Measurements from ENCODE around the gene MAPRE3.
"Not testable (repeated sequence)": the region's sequence is repeated elsewhere in the genome, so short reads cannot be mapped to it uniquely, and the experiment has no call there.

The MAPRE3 gene

DNA sequence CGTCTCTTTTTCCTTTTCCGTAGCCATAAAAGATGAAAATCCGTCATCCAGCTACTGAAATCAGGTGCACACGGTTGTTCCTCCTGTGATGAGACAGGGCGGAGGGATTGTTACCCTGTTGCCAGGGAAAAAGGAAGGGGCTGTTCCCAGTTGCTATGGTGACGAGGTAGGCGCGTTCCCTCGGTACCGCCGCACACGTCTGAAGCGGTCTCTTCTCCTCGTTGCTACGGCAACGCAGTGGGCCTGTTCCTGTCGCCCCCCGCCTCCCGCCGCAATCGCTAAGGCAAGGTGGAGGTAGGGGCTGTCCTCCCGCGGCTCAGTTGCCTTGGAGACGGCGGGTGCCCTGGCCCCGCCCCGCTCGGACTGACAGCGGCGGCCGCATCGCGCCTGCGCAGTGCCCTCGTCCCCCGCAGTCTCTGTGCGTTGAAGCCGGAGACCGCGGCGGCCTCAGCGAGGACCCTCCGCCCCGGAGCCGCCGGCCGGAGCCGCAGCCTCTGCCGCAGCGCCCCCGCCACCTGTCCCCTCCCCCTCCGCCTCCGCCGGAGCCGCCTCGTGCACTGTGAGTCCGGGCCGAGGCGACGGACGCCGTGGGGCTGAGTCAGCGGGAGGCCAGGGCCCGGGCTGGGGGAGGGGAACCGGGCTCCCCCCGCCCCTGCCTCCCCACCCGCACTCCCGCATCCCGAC, at the start of gene MAPRE3:
Gene MAPRE3 (plus strand): TSS at position 394 of the 684 bp plus-strand sequence. CDS start 51,582 bp downstream, outside the sequence.
- peak; percentile 70 for DNase-seq

DNA sequence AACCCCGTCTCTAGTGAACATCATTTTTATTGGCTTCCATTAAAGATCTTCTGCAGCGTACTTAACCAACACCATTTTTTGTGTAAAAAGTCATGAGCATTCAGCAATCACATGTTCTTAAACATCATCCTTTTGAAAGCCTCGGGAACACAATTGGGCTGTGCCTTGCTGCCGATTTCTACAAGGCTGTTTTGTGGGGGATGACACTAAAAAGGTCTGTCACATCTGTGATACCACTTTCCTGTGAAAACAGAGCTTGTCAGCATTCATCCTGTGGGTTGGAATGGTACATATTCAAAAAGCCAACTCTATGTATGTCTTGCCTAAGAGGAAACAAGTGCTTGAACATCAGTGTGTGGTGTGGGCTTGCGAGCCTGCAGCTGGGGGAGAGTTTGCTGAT, 49.1 kb upstream of the MAPRE3 start:
- no peak for DNase-seq

DNA sequence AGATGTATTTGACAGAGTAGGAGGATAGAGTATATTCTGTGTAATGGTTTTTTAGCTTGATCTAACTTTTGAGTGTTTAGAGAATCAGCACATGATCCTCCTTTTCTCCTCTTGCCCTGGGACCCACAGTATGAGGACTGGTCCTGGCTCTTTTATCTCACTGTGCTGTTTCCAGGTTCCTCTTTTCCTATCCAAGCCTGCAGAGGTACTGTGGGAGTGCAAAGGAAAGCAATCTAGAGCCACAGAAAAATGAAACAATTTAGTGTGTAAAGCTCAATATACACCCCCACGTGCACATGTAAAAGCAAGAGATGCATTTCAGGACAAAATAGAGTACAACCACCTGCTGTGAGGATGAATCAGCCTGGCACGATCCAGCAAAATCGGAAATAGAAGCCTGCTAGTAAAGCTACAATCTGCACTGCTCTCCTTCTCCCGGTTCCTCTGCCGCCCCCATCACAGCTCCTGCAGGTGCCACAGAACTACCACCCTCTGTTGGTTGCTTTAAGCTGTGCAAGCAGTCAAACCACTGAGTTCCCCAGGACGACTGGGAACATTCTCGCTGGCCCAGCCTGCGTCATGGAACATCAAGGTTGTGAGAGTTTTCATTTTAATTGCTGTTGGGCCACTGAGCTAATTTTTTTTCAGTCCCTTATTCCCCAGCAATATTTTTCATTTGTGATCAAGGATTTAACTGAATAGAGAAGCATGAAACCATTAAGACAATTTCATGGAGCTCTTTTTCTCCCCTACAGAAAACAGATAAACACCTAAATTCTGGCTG, 47.8 kb upstream of the MAPRE3 start:
- DNase-seq = peak; percentile 32

DNA sequence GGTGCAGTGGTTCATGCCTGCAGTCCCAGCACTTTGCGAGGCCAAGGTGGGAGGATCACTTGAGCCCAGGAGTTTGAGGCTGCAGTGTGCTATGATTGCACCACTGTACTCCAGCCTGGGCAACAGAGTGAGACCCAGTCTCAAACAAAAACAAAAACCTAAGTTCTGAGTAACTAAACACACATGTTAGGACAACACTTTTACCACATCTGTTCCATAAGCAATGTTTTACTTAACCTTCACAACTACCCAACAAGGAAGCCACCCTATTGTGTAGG, 47.3 kb upstream of the MAPRE3 start:
- DNase-seq = not testable (repeated sequence)

DNA sequence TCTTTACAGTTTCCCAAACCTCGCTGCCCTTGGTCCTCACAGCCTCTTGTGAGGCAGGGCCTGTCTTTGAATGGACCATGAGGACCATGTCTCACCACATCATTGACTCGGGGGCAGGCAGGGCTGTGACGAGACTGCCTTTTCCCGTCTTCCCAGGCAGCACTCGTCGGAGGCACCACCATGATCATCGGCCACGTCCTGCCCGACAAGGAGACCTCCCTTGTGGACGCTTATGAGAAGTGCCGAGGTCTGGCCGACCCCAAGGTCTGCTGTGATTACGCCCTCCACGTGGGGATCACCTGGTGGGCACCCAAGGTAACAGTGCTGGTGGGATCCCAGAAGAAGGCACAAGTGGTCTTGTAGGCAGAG, 45.7 kb upstream of the MAPRE3 start:
- no peak for DNase-seq

DNA sequence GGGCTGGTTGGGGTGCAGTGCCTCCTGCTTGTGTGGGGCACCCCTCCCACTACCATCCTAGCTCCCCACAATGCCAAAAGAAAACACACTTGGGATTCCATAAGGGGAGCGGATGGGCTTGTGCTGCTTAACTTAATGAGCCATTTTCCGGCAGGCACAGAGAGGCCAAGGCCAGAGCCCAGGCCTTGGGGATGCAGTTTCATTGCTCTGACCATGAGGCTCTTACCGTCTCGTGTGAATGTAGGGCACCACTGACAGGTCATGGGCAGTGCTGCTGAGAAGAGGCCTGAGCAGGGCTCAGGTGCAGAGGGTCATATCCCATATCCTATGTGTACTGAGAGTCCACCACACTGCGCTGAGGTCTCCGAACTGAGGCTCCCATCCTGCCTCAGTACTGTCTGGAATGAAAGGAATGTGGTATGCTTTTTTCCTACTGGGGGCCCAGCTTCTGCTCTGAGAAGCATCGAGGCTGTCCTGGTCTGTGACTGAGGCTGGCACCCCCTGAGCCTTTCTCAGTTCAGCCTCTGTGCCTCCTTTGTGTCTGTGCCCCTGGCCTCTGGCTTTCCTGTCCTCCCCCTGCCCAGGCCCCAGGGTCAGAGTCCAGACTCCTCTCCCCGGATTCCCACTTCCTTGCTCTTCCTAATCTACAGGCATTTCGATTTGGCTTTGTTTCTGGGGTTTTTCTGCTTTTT, 45.2 kb upstream of the MAPRE3 start:
- DNase-seq = no peak

DNA sequence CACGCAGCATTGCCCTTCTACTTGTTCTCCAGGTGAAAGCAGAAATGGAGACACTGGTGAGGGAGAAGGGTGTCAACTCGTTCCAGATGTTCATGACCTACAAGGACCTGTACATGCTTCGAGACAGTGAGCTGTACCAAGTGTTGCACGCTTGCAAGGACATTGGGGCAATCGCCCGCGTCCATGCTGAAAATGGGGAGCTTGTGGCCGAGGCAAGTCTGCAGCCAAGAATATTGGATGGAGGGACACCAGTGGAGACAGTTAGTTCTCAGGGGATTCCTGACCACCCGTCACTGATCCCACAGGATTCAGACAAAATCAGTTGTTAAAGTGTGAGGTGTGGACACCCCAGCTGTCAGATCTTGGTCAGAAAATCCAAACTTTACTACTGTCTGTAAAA, 43.2 kb upstream of the MAPRE3 start:
- no peak for DNase-seq

DNA sequence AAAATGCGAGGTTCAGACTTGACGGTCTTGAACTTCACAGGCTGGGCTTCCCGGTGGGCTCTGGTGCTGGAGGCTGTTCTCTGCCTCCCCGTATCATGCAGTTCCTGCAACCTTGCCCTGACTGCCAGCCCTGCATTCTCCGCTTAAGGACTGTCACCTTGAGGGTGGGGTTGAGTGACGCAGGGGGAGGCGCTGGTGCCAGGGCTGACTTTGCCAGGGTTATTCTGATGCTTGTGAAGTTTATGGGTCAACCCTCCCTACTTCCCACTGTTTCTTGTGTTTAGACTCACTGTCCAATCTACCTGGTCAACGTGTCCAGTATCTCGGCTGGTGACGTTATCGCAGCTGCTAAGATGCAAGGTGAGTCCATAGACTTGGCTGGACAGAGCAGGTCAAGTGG, 37.5 kb upstream of the MAPRE3 start:
- DNase-seq = no peak

DNA sequence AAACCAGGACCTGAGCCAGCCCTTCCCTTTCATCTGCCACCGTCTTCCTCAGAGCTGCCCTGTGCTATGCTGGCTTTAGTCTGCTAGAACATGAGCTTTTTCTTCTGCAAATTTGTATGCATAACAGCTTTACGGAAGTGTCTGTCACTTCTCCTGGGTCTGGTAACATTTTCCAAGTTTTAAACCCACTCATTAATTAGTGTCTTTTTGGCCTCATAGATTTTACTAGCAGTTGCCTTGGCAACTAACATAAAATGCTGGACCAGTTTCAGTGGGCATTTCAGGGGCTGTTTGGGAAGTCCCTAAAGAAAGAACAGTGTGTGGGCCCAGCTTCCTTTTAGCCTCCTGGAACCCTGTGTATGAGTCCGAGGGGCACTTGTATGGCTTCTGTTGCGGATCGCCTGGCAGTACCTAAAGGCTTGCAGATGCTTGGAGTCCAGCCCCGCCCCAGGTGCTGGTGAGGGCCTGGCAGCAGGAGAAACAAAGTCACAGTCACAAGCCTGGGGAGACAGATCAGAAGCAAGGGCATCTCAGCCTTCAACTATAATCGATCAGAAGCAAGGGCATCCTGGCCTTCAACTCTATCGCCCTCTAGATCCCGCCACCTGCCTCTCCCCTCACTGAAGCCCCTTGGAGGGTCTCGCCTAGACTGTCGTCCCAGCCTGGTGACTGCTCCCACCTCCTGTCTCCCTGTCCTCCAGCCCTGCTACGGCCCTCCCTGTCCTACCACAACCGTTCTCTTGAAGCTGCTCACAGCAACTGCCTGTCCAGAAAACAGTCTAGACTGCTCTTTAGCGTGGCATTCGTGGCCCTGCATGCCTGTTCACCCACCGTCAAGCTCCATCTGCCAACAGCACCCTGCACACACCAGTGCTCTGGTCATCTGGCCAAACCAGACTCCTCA, 36.8 kb upstream of the MAPRE3 start:
- no peak for DNase-seq

DNA sequence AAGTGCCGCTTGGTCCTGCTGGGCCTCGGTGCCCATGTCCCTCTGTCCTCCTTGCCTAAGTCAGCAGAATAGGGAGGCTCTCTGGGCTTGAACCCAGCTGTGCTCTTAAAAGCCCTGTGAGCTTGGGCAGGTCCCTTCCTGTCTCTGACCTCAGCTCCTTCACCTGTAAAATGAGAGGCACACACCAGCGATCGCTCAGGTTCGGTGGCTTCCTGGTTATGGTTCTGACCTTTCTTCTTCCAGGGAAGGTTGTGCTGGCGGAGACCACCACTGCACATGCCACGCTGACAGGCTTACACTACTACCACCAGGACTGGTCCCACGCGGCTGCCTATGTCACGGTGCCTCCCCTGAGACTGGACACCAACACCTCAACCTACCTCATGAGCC, 36.1 kb upstream of the MAPRE3 start:
- no peak for DNase-seq

DNA sequence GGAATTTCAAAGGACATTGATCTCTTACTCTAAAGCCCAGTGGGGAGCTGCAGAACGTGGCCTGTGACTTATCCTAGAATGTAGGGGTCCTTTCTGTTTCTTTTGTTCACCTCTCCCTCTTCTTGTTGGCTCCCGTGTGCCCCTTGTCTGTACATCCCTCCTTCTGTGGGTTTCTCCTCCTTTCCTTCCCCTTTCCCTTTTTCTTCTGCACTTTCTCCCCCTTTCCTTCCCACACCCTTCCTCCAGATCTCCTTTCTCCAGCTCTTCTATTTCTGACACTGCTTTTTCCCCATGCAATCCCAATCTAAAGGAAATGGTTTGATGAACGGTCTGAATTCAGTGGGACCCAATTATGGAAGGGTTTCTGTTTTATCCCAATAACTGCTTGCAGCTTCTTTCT, 35.5 kb upstream of the MAPRE3 start:
- DNase-seq = no peak

DNA sequence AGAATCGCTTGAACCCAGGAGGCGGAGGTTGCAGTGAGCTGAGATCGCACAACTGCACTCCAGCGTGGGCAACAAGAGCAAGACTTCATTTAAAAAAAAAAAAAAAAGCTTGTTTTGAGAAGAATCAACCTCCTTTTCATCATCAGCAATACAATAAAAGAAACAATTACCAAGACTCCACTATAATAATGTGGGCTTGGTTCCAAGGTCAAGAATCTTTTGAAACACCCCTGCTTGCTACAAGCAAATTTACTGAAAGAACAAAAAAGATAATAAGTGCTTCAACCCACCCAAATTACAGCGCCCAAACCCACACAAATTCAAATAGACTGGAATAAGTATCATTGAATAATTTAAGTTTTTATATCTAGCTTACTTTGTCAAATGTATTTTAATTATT, 33.6 kb upstream of the MAPRE3 start:
- DNase-seq = no peak

DNA sequence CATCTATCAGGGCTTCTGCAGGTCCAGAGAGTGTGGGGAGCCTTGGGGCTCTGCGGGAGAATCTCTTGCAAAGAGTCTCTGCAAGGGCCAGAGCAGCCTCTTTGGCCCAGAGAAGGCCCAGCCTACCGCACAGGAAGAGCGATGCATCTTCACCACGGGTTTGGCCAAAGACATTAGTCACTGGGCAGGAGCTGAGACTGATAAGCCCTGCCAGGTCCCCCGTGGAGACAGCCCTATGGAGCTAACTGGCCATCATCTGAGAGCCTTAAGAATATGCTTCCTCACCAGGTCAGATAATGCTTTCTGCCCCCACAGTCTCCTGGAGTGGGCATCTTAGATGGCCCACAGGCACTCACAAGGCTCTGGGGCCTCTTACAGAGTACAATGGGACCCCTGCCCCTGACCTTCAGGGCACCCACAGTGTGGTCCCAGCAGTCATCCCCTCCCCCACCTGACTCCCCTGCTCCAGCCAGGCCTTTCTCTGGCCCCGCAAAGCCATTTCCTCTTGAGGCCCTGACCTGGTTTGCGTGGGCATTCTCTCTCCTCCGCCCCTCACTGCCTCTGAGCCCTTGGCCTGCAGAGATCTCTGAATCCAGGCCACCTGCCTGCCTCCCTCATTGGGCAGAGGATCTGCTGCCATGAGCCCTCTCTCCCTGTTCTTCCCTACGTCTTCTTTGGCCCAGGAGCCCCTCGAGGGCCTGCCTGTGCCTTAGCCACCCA, 31.9 kb upstream of the MAPRE3 start:
- no peak for DNase-seq

DNA sequence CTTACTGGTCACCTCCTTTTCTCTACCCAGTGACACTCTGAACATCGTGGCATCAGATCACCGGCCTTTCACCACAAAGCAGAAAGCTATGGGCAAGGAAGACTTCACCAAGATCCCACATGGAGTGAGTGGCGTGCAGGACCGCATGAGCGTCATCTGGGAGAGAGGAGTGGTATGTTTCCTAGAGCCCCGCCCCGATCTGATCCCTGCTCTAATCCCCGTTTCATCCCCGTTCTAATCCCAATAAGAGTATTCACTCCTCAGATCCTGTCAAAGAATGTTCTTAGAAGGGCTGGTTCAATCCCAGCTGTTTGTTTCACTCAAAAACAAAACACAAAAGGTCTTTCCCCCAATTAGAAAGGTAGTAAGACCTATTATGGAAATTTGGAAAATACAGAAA, 30.4 kb upstream of the MAPRE3 start:
- DNase-seq = no peak

DNA sequence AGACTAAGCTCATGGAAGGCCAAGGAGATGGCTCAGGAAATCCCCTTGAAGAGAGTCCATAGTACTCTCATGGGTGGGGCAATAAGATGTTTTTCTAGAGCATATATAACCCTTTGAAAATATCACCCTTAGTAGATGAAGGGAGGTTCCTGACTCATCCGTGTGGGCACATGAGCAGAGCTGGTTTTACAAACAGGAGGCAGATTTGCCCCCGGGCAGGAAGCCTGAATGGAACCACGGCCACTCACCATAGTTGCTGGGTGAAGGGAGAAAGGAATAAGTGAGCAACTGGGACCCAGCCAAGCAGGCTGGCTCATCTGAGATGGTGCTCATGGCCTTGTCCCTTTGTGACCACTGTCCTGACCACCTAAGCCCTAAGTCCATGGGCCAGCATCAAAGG, 29.0 kb upstream of the MAPRE3 start:
- DNase-seq = no peak

DNA sequence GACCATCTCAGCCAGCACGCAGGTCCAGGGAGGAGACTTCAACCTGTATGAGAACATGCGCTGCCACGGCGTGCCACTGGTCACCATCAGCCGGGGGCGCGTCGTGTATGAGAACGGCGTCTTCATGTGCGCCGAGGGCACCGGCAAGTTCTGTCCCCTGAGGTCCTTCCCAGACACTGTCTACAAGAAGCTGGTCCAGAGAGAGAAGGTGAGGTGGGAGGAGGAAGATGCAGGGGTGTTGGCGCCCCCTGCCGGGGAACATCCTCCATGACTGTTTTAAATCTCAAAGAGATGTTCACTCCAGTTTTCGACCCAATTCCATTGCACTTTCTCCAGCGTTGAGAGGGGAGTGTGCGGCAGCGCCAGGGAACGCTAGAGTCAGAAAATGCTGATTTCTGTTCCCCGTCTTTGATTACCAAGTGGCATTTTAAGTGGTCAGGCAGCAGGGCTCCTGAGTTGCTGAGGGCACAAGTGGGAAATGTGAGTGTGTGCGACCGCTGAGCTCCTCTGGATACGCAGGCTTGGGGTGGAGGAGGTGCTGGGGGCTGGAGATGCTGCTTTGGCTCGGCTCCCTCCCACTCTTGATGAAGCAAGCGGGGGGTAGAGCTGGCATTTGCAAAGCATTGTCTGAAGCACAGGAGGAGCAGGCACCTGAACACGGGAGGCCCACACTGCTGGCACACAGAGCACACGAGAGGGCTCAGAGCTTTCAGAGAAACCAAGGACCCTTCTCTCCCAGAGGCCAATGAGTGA, 27.7 kb upstream of the MAPRE3 start:
- DNase-seq = no peak

DNA sequence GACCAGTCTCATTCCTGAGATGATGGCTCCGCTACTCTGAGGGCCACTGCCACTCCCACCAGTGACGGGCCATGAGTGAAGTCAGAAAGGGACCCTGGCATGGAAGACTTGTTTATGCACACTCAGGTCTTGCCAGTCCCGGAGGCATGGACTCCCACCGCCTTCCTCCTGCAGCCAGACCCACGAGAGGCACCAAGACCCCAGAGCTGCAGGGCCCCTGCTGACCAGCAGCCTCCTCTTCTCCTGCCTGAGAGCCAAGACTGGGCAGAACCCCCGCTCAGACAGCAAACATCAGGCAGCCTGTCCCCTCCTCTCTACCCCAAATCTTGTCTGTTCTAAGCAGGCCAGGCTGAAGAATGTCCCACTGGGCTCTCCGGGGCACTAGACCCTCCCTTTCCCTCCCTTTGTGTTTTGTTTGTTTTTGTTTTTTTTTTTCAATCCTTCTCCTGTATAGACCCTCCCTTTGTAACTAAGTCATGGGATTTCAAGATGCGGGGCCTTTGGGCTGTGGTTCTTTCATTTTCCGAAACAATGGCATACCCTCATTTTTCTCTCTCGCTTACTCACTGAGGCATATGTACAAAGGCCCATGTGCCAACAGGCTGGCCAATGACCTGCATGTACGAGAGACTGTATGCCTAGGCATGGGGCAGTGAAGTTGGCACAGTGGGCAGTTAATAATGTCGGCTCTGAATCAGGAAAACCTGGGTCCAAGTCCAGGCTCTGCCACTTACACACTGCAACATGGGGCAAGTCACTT, 24.3 kb upstream of the MAPRE3 start:
- DNase-seq = no peak

DNA sequence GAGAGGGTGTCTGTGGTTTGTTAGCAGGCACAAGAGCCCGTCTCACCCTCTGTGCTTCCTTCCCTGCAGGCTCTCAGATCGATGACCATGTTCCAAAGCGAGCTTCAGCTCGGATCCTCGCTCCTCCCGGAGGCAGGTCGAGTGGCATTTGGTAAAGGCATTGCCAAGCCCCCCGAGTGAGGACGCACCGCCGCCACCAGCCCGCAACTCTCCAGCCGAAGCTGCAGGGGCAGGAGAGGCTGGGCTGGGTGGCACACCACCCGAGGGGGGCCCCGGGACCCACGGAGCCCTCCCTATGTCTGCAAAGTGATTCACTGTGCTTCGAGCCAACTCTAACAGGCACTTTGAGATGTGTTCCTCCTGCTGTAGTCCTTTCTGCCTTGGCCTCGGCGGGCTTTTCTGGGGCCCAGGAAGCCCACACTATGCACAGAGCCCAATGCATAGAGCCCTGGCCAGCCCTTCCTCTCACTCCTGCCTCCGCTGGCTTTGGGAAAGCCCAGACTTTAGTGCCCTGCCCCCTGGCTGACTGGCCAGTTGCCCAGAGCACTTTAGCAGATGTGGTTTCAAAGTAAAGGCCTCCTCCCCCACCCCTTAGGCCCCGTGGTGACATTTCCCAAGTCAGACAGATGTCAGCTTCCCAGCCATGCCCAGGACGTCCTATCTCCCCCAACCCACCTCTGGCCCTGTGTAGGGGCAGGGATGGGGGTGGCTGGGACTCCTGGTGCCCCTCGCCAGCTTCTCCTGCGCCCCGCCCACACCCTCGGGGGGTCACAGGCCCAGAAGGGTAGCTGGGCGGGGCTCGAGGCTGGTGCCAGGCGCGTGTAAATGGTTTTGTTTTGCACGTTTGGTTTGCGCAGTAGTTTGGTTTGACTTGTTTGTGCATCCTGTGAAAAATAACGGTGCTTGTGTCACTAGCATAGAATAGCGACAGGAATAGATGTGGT, 23.3 kb upstream of the MAPRE3 start:
- peak; percentile 61 for DNase-seq

DNA sequence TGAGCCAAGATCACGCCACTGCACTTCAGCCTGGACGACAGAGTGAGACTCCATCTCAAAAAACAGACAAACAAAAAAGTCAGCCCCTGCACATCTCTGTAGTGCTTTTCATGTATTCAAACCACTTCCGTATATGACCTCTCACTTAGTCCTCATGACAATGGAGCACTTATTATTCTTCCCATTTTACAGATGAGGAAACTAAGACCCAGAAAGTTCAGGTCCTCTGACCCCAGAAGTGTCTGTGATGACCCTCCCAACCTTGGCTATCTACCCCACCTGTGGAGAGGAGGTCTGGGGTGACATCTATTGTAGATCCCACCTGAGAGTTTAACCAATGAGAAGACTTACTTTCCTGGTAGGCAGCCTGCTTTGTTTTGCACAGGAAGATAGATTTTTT, 21.6 kb upstream of the MAPRE3 start:
- DNase-seq = no peak

DNA sequence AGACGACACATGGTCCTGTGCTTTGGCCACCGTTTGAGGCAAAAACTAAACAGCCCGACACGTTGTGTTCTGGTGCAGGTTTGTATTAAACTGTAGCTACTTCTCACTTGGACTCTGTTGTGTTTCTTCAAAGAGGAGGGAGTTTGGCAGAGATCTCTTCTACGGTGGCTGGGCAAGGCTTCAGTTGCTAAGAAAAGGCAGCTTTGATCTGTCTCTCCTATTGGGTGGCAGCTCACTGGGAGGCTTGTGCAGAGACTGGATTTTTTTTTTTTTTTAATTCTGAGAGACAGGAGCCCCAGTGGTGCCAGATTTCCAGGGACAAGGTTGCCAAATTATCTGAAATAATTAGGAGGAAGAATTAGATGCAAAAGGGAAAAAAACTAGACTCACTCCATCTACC, 20.2 kb upstream of the MAPRE3 start:
- DNase-seq = no peak
